ENCODE data around the gene FAM50B. TPM values are rescaled to one million over a fixed set of nuclear protein-coding genes. Genes with fewer than 3 reads are reported as not detected.

FAM50B gene
- total and polyA plus RNA-seq, 2 of the 13 experiments (the other 11 are each of a cell fraction or from before 2014, with no cell fraction given) = 0.05 TPM; not detected in 1

DNA sequence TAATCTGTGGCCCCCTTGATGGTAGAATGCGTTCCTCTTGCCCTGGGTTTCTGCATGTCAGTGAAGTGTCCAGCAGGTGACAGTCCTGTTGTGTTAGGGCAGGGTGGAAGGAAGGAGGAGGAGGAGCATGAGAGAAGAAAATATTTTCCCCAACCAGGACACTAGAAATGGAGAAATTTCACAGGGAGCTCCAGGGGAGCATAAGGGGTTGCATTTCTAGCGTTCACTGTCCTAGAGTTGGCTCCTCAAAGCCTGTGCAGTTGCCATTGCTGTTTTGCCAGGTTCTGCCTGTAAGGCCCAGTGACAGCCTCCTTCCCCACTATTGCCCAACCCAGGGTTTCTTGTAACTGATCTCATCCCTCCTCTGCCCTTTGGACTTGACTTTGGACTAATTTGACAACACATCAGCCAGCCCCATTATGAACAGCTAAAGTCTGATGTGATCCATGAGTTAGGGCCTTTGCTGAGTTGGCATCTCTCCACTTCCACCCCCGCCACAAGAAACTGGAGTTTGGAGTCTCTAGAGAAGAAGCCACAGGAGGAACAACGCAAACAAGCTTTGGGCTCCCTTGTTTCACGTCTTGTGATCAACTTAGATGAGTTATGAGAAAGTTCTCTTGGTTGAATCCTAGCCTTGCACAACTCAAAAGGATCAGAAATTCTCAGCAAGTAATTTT, 14.0 kb upstream of the FAM50B start (continued):
- TF ChIP-seq, protein P1, sequence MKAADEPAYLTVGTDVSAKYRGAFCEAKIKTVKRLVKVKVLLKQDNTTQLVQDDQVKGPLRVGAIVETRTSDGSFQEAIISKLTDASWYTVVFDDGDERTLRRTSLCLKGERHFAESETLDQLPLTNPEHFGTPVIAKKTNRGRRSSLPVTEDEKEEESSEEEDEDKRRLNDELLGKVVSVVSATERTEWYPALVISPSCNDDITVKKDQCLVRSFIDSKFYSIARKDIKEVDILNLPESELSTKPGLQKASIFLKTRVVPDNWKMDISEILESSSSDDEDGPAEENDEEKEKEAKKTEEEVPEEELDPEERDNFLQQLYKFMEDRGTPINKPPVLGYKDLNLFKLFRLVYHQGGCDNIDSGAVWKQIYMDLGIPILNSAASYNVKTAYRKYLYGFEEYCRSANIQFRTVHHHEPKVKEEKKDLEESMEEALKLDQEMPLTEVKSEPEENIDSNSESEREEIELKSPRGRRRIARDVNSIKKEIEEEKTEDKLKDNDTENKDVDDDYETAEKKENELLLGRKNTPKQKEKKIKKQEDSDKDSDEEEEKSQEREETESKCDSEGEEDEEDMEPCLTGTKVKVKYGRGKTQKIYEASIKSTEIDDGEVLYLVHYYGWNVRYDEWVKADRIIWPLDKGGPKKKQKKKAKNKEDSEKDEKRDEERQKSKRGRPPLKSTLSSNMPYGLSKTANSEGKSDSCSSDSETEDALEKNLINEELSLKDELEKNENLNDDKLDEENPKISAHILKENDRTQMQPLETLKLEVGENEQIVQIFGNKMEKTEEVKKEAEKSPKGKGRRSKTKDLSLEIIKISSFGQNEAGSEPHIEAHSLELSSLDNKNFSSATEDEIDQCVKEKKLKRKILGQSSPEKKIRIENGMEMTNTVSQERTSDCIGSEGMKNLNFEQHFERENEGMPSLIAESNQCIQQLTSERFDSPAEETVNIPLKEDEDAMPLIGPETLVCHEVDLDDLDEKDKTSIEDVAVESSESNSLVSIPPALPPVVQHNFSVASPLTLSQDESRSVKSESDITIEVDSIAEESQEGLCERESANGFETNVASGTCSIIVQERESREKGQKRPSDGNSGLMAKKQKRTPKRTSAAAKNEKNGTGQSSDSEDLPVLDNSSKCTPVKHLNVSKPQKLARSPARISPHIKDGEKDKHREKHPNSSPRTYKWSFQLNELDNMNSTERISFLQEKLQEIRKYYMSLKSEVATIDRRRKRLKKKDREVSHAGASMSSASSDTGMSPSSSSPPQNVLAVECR (CRISPR knock-in tag; IDR thresholded peaks at IDR 0.05; ENCODE audit: borderline replicate concordance) = peak; percentile 59; the same call in 1 of the 2 replicates
- peak; percentile 60; the same call in 1 of the 2 replicates for TF ChIP-seq CCDC6 (CRISPR knock-in tag; IDR thresholded peaks at IDR 0.05)
- TF ChIP-seq BRCA1 (CRISPR knock-in tag; IDR thresholded peaks at IDR 0.05) = no peak
- no peak for TF ChIP-seq KDM5A (IDR thresholded peaks at IDR 0.05; ENCODE audit: borderline replicate concordance, low read length)
- no peak for TF ChIP-seq ZNF841 (CRISPR knock-in tag; IDR thresholded peaks at IDR 0.05; ENCODE audit: borderline replicate concordance)
- TF ChIP-seq, protein P2, sequence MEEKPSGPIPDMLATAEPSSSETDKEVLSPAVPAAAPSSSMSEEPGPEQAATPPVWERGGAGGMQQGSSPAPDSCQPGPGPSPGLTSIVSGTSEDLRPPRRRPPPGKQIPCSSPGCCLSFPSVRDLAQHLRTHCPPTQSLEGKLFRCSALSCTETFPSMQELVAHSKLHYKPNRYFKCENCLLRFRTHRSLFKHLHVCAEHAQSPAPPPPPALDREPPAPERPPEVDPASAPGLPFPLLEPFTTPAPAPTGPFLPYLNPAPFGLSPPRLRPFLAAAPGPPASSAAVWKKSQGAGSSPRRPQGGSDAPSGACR (CRISPR knock-in tag; IDR thresholded peaks at IDR 0.05) = peak; percentile 87
- TF ChIP-seq MED13 (CRISPR knock-in tag; IDR thresholded peaks at IDR 0.05) = no peak
- TF ChIP-seq ZNF124 (CRISPR knock-in tag; IDR thresholded peaks at IDR 0.05) = 0 out of 2 replicates have a peak, but pooled peaks have one; percentile 58
- TF ChIP-seq CEBPB (IDR thresholded peaks at IDR 0.05; ENCODE audit: borderline replicate concordance, low read depth, low read length) = peak; percentile 98
- TF ChIP-seq ZBTB39 (CRISPR knock-in tag; IDR thresholded peaks at IDR 0.05) = no peak
- TF ChIP-seq ARNT (IDR thresholded peaks at IDR 0.05) = no peak
- no peak for TF ChIP-seq BRF2 (CRISPR knock-in tag; IDR thresholded peaks at IDR 0.05)
- TF ChIP-seq ZBTB1 (CRISPR knock-in tag; IDR thresholded peaks at IDR 0.05; ENCODE audit: borderline replicate concordance) = no peak
- TF ChIP-seq MTA1 (CRISPR knock-in tag; IDR thresholded peaks at IDR 0.05; ENCODE audit: borderline replicate concordance) = peak; percentile 75
- peak; percentile 60; the same call in 1 of the 2 replicates for TF ChIP-seq SP4 (CRISPR knock-in tag; IDR thresholded peaks at IDR 0.05)
- TF ChIP-seq ZNF501 (CRISPR knock-in tag; IDR thresholded peaks at IDR 0.05) = peak; percentile 57; the same call in 1 of the 2 replicates
- TF ChIP-seq XRCC5 (optimal IDR thresholded peaks at IDR 0.05; ENCODE audit: low read length) = peak; percentile 25
- TF ChIP-seq MIER3 (CRISPR knock-in tag; IDR thresholded peaks at IDR 0.05; ENCODE audit: borderline replicate concordance) = peak; percentile 87
- no peak for TF ChIP-seq ZNF776 (CRISPR knock-in tag; IDR thresholded peaks at IDR 0.05)
- TF ChIP-seq, protein P3, sequence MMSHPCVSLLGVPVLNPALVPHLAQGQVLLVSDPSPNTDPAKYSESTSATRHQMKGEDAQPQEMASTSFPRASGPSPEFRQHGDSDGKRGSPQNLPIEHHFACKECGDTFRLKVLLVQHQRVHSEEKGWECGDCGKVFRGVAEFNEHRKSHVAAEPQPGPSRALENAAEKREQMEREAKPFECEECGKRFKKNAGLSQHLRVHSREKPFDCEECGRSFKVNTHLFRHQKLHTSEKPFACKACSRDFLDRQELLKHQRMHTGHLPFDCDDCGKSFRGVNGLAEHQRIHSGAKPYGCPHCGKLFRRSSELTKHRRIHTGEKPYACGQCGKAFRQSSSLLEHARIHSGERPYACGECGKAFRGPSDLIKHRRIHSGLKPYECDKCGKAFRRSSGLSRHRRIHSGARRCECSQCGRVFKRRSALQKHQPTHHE (CRISPR knock-in tag; IDR thresholded peaks at IDR 0.05; ENCODE audit: borderline replicate concordance) = 0 out of 2 replicates have a peak, but pooled peaks have one; percentile 52
- no peak for TF ChIP-seq ZNF224 (CRISPR knock-in tag; IDR thresholded peaks at IDR 0.05)

All from HepG2 (cell line).